Hippocampal formation (tissue), 2 donors: ENCODE measurements around the gene TAF7.
"Not testable (repeated sequence)": the region's sequence is repeated elsewhere in the genome, so short reads cannot be mapped to it uniquely, and the experiment has no call there.

Experiments used
- DNase-seq, 2 donors: peaks; one replicate each; lab custom pipeline; 2025; lab: John Stamatoyannopoulos, UW

Gene TAF7, protein sequence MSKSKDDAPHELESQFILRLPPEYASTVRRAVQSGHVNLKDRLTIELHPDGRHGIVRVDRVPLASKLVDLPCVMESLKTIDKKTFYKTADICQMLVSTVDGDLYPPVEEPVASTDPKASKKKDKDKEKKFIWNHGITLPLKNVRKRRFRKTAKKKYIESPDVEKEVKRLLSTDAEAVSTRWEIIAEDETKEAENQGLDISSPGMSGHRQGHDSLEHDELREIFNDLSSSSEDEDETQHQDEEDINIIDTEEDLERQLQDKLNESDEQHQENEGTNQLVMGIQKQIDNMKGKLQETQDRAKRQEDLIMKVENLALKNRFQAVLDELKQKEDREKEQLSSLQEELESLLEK

DNA sequence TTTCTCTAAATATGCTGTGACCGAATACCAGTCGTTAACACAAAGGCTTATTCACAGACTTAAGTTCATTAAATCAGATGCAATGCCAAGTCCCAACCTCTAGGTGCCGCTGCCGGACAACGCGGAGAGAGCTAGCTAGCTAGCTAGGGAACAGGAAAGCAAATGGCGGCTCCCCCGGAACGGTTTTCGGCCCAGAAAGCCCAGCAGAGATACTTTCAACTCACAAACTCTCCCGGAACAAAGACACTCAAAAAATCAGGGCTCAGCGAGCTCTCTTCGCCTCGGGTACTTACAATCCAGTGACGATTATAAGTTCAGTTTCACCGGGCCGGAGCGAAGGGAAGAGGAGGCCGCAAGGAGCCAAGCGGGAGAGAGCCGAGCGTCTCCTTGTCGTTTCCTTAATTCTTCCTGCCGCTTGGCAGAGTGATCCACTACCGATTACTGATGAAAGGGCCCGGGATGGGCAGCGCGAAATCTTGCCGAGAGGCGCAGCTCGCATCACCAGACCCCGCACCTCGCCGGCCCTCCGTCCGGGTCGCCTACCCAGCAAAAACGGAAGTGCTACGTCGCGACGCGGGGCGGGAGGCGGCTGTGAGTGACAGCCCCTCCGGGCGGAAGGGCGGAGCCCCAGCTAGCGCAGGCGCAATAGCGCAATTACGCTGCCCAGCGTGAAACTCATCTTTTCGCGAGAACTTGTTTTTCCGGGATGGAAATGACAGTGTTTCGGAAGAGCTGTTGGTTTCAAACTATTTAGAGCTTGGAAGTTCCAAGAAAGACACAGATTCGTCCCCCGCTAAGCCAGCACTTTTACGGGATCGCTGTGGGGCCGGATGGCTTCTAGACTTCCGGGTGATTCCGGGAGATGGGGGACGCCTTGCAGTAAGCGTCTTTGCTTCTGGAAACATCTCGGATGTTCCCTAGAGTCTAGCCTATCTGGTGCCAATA, at the start of gene TAF7:
TSS of gene TAF7 (minus strand) at position 560 of the 945 bp plus-strand sequence. CDS start 740 bp downstream, outside the sequence.
- peak; percentile 84 to 86 for DNase-seq

DNA sequence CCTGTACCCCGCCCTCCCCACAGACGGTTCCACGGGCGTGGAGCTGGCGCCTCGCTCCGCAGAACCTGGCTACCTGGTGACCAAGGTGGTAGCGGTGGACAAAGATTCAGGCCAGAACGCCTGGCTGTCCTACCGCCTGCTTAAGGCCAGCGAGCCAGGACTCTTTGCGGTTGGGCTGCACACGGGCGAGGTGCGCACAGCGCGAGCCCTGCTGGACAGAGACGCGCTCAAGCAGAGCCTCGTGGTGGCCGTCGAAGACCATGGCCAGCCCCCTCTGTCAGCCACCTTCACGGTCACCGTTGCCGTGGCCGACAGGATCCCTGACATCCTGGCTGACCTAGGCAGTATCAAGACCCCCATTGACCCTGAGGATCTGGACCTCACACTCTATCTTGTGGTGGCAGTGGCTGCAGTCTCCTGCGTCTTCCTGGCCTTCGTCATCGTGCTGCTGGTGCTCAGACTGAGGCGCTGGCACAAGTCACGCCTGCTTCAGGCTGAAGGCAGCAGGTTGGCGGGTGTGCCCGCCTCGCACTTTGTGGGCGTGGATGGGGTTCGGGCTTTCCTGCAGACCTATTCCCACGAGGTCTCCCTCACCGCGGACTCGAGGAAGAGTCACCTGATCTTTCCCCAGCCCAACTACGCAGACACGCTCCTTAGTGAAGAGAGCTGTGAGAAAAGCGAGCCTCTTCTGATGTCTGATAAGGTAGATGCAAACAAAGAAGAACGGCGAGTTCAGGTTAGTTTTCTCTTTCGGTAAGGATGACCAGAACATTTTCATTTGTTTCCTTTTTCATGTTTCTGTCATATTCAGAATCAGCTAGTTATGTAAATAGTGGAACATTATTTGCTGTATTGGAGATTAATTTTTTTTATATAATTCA, 45.7 kb upstream of the TAF7 start:
- no peak for DNase-seq

DNA sequence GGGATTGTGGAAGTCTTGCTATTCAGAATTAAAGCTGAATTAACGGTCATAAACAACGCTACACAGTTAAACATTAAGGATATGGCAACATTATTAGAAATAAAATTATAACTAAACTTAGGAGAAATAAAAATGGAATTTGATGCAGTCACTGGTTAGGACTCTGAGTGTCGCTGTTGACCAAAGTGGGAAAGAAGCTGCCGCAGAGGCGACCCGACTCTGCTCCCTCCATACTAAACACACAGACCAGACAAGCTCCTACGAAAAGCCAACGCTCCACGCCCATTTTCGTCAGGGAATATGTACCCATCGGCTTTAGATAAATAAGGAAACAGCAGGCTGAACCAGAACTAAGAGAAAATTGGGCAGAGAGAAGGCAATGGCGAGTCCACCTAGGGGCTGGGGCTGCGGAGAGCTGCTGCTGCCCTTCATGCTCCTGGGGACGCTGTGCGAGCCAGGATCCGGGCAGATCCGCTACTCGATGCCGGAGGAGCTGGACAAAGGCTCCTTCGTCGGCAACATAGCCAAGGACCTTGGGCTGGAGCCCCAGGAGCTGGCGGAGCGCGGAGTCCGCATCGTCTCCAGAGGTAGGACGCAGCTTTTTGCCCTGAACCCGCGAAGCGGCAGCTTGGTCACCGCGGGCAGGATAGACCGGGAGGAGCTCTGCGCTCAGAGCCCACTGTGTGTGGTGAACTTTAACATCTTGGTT, 43.5 kb upstream of the TAF7 start, which contains the start of gene PCDHGA5:
TSS of gene PCDHGA5 (plus strand) at position 211 of the 709 bp plus-strand sequence. CDS start at position 380, 169 bp downstream.
- no peak for DNase-seq

DNA sequence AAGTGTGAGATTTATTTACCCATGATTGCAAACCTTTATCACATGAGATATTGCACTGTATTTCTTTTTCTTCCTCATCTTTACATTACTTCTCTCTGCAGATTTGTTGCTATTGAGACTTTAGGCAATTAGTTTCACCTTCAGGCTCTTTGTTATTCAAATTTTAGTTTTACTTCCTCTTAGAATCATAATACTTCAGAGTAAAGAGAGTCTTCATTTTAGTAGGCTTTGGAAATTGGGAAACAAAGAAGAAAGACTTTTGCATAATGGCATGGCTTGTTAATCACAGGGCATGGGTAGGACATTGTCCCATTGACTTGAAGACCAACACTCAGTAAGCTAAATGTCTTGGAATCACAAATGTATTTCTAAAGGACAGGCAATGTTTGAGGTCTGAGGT, 42.1 kb upstream of the TAF7 start:
- no peak for DNase-seq

DNA sequence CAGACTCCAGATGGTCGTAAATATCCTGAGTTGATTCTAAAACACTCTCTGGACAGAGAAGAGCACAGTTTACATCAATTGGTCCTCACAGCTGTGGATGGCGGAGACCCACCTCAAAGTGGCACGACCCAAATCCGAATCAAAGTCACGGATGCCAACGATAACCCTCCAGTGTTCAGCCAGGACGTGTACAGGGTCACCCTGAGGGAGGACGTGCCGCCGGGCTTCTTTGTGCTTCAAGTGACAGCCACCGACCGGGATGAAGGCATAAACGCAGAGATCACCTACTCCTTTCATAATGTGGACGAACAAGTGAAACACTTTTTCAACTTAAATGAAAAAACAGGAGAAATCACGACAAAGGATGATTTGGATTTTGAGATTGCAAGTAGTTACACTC, 40.1 kb upstream of the TAF7 start:
- DNase-seq: no peak

DNA sequence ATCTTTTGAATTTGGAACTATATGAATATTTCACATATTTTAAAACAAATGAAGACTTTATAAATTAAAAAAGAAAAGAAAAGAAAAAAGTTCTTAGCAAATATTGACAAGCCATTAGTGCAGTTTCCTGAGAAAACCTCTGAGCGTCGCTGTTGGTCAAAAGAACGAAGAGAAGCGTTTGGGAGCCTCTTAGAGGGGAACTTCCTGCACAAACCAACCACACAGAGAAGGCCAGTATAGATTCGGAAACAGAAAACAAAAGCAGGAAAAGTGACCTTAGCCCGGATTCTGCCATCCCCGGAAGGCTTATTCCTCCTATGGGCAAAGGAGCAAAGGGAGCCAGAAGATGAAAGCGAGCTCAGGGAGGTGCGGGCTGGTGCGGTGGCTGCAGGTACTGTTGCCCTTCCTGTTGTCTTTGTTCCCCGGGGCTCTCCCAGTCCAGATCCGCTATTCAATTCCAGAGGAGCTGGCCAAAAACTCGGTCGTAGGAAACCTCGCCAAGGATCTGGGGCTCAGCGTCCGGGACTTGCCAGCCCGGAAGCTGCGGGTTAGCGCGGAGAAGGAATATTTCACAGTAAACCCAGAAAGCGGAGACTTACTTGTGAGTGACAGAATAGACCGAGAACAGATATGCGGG, 39.3 kb upstream of the TAF7 start, which contains the start of gene PCDHGB2:
TSS of gene PCDHGB2 (plus strand) at position 205 of the 637 bp plus-strand sequence. CDS start at position 347, 142 bp downstream.
- DNase-seq: no peak

DNA sequence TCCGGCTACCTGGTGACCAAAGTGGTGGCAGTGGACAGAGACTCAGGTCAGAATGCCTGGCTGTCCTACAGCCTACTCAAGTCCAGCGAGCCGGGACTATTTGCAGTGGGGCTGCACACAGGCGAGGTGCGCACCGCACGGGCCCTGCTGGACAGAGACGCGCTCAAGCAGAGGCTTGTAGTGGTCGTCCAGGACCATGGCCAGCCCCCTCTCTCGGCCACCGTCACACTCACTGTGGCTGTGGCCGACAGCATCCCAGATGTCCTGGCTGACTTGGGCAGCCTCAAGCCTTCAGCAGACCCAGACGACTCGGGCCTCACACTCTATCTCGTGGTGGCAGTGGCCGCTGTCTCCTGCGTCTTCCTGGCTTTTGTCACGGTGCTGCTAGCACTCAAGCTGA, 36.4 kb upstream of the TAF7 start:
- DNase-seq: no peak

DNA sequence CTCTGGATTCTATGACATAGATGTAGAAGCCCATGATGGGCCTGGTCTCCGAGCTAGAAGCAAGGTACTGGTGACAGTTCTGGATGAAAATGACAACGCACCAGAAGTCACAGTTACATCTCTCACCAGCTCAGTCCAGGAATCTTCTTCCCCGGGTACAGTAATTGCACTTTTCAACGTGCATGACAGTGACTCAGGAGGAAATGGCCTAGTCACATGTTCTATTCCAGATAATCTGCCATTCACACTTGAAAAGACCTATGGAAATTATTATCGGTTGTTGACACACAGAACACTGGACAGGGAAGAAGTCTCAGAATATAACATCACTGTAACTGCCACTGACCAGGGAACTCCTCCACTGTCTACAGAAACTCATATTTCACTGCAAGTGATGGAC, 35.5 kb upstream of the TAF7 start:
- no peak for DNase-seq

DNA sequence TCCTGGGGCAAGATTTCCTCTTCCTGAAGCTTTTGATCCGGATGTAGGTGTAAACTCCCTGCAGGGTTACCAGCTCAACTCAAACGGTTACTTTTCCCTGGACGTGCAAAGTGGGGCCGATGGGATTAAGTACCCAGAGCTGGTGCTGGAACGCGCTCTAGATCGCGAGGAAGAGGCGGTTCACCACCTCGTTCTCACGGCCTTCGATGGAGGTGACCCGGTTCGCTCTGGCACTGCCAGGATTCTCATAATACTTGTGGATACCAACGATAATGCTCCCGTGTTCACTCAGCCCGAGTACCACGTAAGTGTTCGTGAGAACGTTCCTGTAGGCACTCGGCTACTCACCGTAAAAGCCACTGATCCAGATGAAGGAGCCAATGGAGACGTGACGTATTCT, 35.1 kb upstream of the TAF7 start:
- DNase-seq: no peak

DNA sequence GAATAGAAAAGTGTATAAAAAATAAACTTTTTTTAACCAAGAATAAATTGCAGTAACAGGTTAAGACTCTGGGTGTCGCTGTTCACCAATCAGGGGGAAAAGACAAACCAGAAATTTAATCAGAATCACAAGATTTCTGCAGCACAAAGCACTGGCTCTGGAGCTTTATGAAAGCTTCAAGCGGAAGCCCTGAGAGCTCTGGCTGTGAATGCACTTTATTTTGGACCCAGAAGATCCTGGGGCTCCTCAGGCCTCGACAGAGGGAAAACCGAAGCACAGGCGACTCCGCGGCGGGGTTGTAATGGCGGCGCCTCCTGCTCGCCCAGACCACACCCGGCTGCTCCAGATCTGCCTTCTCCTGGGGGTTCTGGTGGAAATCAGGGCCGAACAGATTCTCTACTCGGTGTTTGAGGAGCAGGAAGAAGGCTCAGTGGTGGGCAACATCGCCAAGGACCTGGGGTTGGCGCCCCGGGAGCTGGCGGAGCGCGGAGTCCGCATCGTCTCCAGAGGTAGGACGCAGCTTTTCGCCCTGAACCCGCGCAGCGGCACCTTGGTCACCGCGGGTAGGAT, 34.4 kb upstream of the TAF7 start, which contains the start of gene PCDHGA4:
TSS of gene PCDHGA4 (plus strand) at position 122 of the 570 bp plus-strand sequence. CDS start at position 209, 87 bp downstream.
- DNase-seq: no peak

DNA sequence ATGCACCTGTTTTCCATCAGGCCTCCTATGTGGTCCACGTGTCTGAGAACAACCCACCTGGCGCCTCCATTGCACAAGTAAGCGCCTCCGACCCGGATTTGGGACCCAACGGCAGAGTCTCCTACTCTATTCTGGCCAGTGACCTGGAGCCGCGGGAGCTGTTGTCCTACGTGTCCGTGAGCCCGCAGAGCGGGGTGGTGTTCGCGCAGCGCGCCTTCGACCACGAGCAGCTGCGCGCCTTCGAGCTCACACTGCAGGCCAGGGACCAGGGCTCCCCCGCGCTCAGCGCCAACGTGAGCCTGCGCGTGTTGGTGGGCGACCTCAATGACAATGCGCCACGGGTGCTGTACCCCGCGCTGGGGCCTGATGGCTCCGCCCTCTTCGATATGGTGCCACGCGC, 31.0 kb upstream of the TAF7 start:
- no peak for DNase-seq

DNA sequence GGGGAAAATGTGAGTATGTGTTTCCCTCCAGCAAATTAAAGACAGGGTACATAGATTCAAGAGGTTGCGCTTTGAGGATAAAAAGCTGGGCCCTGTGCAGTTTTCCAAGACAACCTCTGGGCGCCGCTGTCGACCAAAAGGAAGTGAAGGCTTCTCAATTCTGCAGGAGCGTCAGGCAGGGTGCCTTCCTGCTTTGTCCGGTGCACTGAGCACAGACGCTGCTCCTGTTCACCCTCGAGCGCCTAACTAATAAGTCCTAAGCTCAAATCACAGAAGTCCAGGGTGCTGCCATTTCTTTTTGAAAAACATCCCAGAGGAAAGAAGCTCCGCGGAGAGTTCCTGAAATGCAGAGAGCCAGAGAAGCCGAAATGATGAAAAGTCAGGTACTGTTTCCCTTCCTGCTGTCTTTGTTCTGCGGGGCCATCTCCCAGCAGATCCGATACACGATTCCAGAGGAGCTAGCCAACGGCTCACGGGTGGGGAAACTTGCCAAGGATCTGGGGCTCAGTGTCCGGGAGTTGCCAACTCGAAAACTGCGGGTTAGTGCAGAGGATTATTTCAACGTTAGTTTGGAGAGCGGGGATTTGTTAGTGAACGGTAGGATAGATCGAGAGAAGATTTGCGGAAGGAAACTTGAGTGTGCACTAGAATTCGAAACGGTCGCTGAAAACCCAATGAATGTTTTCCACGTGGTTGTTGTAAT, 29.5 kb upstream of the TAF7 start, which contains the start of gene PCDHGB1:
TSS of gene PCDHGB1 (plus strand) at position 183 of the 703 bp plus-strand sequence. CDS start at position 345, 162 bp downstream.
- no peak for DNase-seq

DNA sequence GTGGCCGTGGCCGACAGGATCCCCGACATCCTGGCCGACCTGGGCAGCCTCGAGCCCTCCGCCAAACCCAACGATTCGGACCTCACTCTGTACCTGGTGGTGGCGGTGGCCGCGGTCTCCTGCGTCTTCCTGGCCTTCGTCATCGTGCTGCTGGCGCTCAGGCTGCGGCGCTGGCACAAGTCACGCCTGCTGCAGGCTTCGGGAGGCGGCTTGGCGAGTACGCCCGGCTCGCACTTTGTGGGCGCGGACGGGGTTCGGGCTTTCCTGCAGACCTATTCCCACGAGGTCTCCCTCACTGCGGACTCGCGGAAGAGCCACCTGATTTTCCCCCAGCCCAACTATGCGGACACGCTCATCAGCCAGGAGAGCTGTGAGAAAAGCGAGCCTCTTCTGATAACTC, 25.4 kb upstream of the TAF7 start:
- not testable (repeated sequence) for DNase-seq

DNA sequence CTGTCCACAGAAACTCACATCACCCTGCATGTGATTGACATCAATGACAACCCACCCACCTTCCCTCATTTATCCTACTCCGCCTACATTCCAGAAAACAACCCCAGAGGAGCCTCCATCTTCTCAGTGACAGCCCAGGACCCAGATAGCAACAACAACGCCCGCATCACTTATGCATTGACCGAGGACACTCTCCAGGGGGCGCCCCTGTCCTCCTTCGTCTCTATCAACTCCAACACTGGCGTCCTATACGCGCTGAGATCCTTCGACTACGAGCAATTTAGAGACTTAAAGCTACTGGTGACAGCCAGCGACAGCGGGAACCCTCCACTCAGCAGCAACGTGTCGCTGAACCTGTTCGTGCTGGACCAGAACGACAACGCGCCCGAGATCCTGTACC, 24.7 kb upstream of the TAF7 start:
- DNase-seq: no peak

DNA sequence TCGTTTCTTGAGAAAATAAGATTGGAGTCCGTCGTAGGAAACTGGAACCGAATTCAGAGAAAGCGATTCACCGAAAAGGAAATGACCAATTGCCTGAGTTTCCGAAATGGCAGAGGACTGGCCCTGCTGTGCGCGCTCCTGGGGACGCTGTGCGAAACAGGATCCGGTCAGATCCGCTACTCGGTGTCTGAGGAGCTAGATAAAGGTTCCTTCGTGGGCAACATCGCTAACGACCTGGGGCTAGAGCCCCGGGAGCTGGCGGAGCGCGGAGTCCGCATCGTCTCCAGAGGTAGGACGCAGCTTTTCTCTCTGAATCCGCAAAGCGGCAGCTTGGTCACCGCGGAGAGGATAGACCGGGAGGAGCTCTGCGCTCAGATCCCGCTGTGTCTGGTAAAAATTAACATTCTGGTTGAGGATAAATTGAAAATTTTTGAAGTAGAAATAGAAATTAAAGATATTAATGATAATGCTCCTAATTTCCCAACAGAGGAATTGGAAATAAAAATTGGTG, 23.4 kb upstream of the TAF7 start:
- no peak for DNase-seq

DNA sequence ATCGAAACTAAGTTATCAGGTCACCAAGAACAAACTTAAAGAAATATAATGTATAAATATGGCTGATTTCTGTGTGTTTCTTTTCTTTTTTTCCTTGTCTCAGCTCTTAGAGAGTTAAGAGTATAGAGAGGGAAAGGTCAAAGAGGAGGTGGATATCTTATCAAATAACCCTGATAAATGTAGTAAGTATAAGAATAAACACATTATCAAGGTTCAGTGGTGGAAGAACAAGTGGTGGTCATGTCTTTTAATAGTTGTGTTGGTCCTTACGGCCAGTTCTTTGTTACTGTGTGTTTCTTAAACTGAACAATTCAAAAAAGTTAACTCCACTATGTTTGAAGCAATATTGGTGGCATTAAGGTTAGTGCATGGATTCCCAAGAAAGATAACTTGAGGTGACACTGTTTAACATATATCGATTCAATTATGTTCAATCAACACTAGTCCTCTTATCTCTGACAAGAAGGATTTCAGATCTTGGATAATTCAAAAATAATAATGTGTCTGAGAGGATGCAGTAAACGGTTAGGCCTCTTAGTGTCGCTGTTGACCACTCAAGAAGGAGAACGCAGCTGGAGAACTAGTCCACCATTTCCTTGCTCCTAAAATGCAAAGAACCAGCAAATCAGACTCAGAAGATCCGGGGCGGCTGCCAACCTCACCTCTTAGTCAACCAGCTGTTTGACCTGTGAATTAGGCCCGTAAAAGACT, 22.8 kb upstream of the TAF7 start, which contains the start of gene PCDHGA3:
TSS of gene PCDHGA3 (plus strand) at position 588 of the 711 bp plus-strand sequence. CDS start 205 bp downstream, outside the sequence.
- no peak for DNase-seq

DNA sequence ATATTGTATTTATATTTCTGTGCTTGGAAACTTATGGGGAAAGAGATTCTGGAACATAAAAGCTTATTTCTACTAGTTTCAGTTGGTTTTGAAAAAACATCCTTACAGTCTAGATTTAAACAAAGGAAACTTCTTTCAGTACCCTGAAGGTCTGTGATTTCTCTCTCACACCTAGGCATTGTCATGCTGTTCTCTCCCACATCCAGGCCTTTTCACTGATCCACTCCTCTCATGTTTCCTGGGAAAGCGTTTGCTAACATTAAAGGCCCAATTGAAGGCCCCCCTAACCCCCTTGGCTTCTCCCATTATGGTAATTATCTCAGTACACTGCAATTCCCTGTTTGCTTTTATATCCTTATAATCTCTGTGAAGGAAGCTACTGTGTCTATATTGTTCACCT, 22.2 kb upstream of the TAF7 start:
- DNase-seq: no peak

DNA sequence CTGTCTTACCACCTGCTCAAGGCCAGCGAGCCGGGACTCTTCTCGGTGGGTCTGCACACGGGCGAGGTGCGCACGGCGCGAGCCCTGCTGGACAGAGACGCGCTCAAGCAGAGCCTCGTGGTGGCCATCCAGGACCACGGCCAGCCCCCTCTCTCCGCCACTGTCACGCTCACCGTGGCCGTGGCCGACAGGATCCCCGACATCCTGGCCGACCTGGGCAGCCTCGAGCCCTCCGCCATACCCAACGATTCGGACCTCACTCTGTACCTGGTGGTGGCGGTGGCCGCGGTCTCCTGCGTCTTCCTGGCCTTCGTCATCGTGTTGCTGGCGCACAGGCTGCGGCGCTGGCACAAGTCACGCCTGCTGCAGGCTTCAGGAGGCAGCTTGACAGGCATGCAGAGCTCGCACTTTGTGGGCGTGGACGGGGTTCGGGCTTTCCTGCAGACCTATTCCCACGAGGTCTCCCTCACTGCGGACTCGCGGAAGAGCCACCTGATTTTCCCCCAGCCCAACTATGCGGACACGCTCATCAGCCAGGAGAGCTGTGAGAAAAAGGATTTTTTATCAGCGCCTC, 20.3 kb upstream of the TAF7 start:
- DNase-seq: not testable (repeated sequence)
